Tibial artery (tissue), 4 donors: Measurements from ENCODE around the gene FLII.

Source experiments
- DNase-seq, 2 donors: peaks; one replicate each; pipeline ENCODE4 v3.0.0-alpha.2; 2019
- H3K27ac ChIP-seq, 2 donors: fragments of 200-600 bp; sonication (generic) in 1 of 2; 1 replicate in 1 of 2; 2 replicates in 1 of 2; pipeline ENCODE4 v1.5.1; 2018 to 2019; ENCODE audit warnings: mild to moderate bottlenecking in 1 of 2
- H3K27me3 ChIP-seq, 2 donors: fragments of 200-600 bp; sonication (generic) in 1 of 2; one replicate each; pipeline versions ENCODE4 v1.5.1 to v1.6.0; 2016 to 2019
- H3K36me3 ChIP-seq, 3 donors: fragments of 200-600 bp; sonication (generic) in 2 of 3; one replicate each; pipeline ENCODE4 v1.5.1; 2016 to 2019; ENCODE audit warnings: mild to moderate bottlenecking in 2 of 3
- H3K4me1 ChIP-seq, 4 donors: fragments of 200-600 bp; sonication (generic) in 2 of 4; 1 replicate in 3 of 4; 2 replicates in 1 of 4; pipeline ENCODE4 v1.5.1; 2016 to 2019
- H3K4me3 ChIP-seq, 2 donors: fragments of 200-600 bp; sonication (generic) in 1 of 2; 1 replicate in 1 of 2; 2 replicates in 1 of 2; pipeline ENCODE4 v1.5.1; 2018 to 2019; ENCODE audit warnings: mild to moderate bottlenecking in 2 of 2
- H3K9me3 ChIP-seq, 3 donors: fragments of 200-600 bp; sonication (generic) in 1 of 3; one replicate each; pipeline ENCODE4 v1.5.1; 2016 to 2019
- CTCF ChIP-seq, 2 experiments: fragments of 200-600 bp in 1 of 2; fragments of 450-650 bp in 1 of 2; IDR thresholded peaks; one replicate each; pipeline ENCODE4 v1.5.1; 2017 to 2019; ENCODE audit warnings: antibody characterized with exemption in 2 of 2, mild to moderate bottlenecking in 1 of 2, moderate library complexity in 1 of 2
- intact Hi-C: fragments of 100-400 bp; cut with DNase I; formaldehyde crosslinking; loops from one replicate; pipeline ENCODE4 v1.15.0; 2023; ENCODE audit warnings: low total_unique reads

Gene FLII

GRCh38 chr17:18262111-18262510 is 3.6 kb upstream of the FLII start:
- peak overlapping the region; percentile 92 to 98 for H3K27ac ChIP-seq
- no peak for DNase-seq

GRCh38 chr17:18261659-18262058 is 3.1 kb upstream of the FLII start:
- Histone ChIP-seq H3K27ac (peak overlapping the region; percentile 92 to 98), H3K27me3 (no peaks in the 10 kb centered on the region), H3K4me1 (peaks cover 0 to 48% (median 41%) of the 10 kb centered on the region in 4 donors), H3K36me3 (peaks cover 26 to 40% (median 32%) of the 10 kb centered on the region in 3 donors), H3K4me3 (peak overlapping the region; percentile 69 to 87), H3K9me3 (no peaks in the 10 kb centered on the region)
- no peak for TF ChIP-seq CTCF (IDR thresholded peaks at IDR 0.05)
- DNase-seq: no peak
- intact Hi-C loops: loop anchor here (5.0 kb wide), 1 partner anchor 51 kb away; the partner anchor contains the start of gene TOP3A

More at GRCh38 chr17:18262111-18262510, 3.6 kb upstream of the FLII start:
- intact Hi-C loops: loop anchor here (5.0 kb wide), 1 partner anchor 50 kb away; the partner anchor contains the start of gene TOP3A
- Histone ChIP-seq H3K27me3 (no peaks in the 10 kb centered on the region), H3K9me3 (no peaks in the 10 kb centered on the region), H3K4me3 (peak overlapping the region in 1 of 2 donors; percentile 69), H3K36me3 (peaks cover 26 to 40% (median 31%) of the 10 kb centered on the region in 3 donors), H3K4me1 (peaks cover 0 to 44% (median 36%) of the 10 kb centered on the region in 4 donors)
- no peak for TF ChIP-seq CTCF (IDR thresholded peaks at IDR 0.05)

- peak overlapping the region; percentile 92 to 98 for H3K27ac ChIP-seq
- H3K4me1 ChIP-seq: peaks cover 0 to 54% (median 45%) of the 10 kb centered on the region in 4 donors
- intact Hi-C loops: loop anchor here (5.0 kb wide), 1 partner anchor 51 kb away; the partner anchor contains the start of gene TOP3A
- H3K36me3 ChIP-seq: peaks cover 26 to 45% (median 37%) of the 10 kb centered on the region in 3 donors
- no peaks in the 10 kb centered on the region for H3K27me3 ChIP-seq
- no peak for TF ChIP-seq CTCF (IDR thresholded peaks at IDR 0.05)
- H3K9me3 ChIP-seq: no peaks in the 10 kb centered on the region
- DNase-seq: peak; percentile 72 to 91
- peak overlapping the region; percentile 69 to 87 for H3K4me3 ChIP-seq
Measured at GRCh38 chr17:18261146-18261515, 2.6 kb upstream of the FLII start.

GRCh38 chr17:18260332-18261145 is 2.0 kb upstream of the FLII start, which contains the start of gene MIEF2:
TSS of gene MIEF2 (plus strand) at chr17:18260662. CDS start at chr17:18262721, 2,059 bp downstream.
- peak; percentile 95 to 97 for DNase-seq
- H3K4me3 ChIP-seq: peak within 1 kb of the TSS; percentile 69 to 87
- H3K4me1 ChIP-seq: peaks cover 0 to 54% (median 45%) of the 10 kb centered on the region in 4 donors
- H3K36me3 ChIP-seq: peaks cover 30 to 45% (median 39%) of the 10 kb centered on the region in 3 donors
- no peaks in the 10 kb centered on the region for H3K9me3 ChIP-seq
- intact Hi-C loops: loop anchor here (5.0 kb wide), 1 partner anchor 52 kb away; the partner anchor contains the start of gene TOP3A
- no peaks in the 10 kb centered on the region for H3K27me3 ChIP-seq
- peak within 1 kb of the TSS; percentile 92 to 98 for H3K27ac ChIP-seq
- TF ChIP-seq CTCF (IDR thresholded peaks at IDR 0.05): no peak

- intact Hi-C loops: loop anchor here (5.0 kb wide), 1 partner anchor 53 kb away; the partner anchor contains the start of gene TOP3A
- Histone ChIP-seq H3K4me3 (peak overlapping the region; percentile 69 to 87), H3K4me1 (peaks cover 0 to 54% (median 45%) of the 10 kb centered on the region in 4 donors)
Measured at GRCh38 chr17:18259621-18260331, 1.2 kb upstream of the FLII start.

More at GRCh38 chr17:18259621-18260331, 1.2 kb upstream of the FLII start:
- H3K9me3 ChIP-seq: no peaks in the 10 kb centered on the region
- peak overlapping the region; percentile 92 to 98 for H3K27ac ChIP-seq
- H3K27me3 ChIP-seq: no peaks in the 10 kb centered on the region
- no peak for DNase-seq
- no peak for TF ChIP-seq CTCF (IDR thresholded peaks at IDR 0.05)
- peaks cover 27 to 45% (median 39%) of the 10 kb centered on the region in 3 donors for H3K36me3 ChIP-seq
